GM19397 (cell line): Measurements from ENCODE around the gene UNCX.
"Not testable (repeated sequence)": the region's sequence is repeated elsewhere in the genome, so short reads cannot be mapped to it uniquely, and the experiment has no call there.

ENCODE experiments used
- ATAC-seq: cut with Tn5 transposase; IDR thresholded peaks from one replicate; pipeline ENCODE4 v1.9.1; 2021; ENCODE audit warnings: mild to moderate bottlenecking, moderate library complexity; ENCODE audit not compliant: unreplicated experiment

UNCX gene

GRCh38 chr7:1232623-1233332 lies at the start of gene UNCX:
Gene UNCX (plus strand): TSS chr7:1232872. CDS start chr7:1233018, 146 bp downstream.
- no peak for ATAC-seq

DNA sequence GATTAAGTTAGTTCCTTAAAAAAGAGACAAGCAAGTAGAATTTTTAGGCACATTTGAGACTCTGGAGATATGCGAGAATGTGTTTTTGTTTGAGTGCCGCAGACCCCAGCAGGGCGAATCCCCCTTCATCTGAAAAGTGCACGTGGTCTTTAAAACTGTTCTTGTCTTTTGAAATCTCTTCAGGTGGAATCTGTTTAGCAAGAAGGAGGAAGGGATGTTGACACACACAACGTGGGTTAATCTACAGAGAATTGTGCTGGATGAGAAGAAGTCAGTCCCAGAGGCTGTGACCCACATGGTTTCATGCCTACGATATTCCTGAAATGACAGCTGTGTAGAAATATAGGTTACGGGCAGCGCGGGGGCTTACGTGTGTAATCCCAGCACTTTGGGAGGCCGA lies 45.5 kb upstream of the UNCX start:
- ATAC-seq: no peak

GRCh38 chr7:1188720-1189294 lies 43.9 kb upstream of the UNCX start:
- no peak for ATAC-seq

DNA sequence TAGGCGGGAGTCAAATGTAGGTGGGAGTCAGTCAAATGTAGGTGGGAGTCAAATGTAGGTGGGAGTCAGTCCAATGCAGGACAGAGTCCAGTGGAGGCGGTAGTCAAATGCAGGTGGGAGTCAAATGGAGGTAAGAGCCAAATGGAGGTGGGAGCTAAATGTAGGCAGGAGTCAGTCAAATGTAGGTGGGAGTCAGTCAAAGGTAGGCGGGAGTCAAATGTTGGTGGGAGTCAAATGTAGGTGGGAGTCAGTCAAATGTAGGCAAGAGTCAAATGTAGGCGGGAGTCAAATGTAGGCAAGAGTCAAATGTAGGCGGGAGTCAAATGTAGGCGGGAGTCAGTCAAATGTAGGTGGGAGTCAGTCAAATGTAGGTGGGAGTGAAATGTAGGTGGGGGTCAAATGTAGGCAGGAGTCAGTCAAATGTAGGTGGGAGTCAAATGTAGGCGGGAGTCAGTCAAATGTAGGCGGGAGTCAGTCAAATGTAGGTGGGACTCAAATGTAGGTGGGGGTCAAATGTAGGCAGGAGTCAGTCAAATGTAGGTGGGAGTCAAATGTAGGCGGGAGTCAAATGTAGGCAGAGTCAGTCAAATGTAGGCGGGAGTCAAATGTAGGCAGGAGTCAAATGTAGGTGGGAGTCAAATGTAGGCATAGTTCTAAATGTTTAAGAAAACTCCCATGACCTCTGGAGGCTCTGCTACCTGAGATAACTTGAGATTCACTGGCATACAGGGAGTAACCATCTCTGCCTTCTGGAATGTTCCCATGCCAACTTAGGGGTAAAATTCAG lies 42.5 kb upstream of the UNCX start:
- ATAC-seq: no peak

DNA sequence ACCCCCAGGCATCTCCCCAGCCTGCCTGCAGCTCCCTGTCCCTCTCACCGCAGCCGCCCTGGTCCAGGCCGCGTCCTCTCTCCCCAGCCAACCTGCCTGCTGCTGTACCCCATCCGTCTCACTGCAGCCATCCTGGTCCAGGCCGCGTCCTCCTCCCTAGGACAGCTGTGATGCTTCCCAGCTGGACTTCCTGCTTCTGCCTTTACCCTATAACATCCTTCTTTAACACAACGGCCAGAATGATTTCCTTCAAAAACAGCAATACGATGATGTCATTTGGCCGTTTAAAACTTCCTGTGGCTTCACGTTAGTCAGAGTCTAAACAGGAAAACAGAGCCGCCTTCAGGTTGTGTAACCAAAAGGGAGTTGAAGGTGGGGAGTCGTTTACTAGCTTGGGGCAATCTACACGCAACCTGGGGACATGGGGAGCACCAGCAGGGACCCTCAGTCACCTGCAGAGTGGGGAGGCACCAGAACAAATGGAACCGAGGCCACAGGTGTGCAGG lies 40.4 kb upstream of the UNCX start:
- ATAC-seq: no peak

DNA sequence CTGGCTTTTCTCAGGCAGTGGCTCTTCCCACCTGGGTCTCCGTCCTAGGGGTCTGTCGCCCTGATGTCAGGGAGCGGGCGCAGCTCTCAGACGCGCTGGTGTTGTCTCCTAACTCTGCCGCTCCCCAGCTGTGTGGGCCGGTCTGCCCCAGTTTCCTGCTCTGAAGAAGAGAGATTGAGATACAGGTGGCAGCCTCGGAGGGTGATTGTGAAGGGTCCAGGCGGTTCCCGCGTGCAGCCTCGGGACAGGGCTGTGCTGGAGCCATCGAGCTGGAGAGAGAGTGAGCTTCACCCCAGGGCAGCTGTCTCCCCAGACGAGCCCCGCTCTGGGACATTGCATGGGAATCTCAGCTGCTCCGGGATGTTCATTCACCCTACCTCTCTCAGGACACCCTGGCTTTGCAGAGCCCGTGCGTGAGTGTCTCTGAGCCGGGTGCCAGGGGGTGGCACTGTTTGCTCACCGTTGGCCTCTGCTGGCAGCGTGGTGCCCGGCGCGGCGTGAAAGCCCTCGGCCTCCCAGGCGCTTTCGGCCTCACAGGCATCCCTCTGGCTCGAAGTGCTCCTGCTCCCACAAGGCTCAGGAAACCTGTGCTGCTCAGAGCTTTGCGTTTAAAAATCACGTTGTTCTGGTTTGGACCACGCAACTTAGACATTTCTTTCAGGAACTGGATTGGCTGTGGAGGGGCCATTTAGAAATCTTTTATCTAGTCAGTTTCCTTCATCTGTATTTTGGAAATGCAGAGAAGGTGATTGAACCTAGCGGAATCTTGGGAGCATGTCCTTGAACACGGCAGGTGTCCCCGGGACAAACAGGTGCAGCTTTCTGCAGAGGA lies 38.9 kb upstream of the UNCX start:
- ATAC-seq: no peak

DNA sequence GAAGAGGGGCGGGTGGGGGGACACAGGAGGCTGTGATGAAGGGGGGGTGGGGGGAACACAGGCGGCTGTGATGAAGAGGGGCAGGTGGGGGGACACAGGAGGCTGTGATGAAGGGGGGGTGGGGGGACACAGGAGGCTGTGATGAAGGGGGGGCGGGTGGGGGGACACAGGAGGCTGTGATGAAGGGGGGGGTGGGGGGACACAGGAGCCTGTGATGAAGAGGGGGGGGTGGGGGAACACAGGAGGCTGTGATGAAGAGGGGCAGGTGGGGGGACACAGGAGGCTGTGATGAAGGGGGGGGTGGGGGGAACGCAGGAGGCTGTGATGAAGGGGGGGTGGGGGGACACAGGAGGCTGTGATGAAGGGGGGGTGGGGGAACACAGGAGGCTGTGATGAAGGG lies 36.2 kb upstream of the UNCX start:
- ATAC-seq: not testable (repeated sequence)

DNA sequence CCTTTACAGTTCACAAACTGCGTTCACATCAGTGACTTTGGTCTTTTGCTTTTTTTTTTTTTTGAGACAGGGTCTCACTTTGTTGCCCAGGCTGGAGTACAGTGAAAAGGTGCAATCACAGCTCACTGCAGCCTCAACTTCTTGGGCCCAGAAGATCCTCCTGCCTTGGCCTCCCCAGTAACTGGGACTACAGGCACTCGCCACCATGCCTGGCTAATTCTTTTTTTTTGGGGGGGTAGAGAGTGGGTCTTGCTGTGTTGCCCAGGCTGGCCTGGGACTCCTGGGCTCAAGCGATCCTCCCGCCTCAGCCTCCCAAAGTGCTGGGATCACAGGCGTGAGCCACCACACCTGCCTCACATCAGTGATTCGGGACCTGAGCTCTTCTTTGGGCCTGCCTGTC lies 35.7 kb upstream of the UNCX start:
- ATAC-seq: no peak

DNA sequence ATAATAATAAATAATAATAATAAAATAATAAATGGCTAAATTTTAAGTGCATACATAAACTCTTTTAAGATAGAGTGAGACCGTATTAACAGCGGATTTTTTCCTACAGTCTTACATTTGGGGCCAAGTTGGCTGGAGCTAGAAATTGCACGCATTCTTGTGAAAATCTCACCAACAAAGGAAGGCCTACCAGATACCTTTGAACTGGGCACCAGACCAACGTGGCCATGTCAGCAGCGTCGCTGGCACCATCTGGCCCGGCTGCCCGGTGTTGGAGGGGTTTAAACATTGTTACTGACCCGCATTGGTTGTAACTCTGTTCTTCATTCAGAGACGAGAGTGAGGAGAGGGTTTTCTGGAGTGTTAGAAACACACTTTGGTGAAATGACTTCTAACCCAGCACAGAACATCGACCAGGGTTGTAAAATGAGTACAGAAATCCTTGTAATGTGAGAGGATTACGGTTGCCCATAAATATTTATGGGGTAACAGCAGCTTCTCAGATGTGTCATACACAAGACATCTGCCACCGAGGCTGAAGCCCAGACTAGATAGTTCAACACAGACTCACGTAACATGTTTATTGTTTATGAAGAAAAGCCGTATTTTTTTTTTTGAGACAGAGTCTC lies 34.6 kb upstream of the UNCX start:
- no peak for ATAC-seq

- no peak for ATAC-seq
Measured at GRCh38 chr7:1200045-1200444, 32.6 kb upstream of the UNCX start.

DNA sequence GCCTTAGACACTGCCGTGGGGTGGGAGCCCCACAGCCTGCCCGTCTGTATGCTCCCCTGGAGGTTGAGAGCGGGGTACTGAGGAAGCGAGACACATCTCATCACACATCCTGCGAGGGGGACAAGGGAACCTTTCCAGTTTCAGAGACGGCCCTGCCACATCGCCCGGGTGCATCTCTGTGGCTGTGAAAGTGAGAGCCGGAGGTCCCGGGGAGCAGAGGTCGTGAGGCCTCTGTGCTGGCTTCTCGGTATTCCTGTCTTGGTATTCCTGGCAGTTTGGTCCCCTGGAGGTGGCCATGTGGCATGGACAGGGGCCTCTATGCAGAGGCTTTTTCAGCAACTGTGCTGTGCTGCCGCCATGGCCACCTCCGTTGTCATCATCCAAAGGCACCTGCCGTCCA lies 30.8 kb upstream of the UNCX start:
- ATAC-seq: no peak

- ATAC-seq: not testable (repeated sequence)
Measured at GRCh38 chr7:1202914-1203313, 29.8 kb upstream of the UNCX start.

DNA sequence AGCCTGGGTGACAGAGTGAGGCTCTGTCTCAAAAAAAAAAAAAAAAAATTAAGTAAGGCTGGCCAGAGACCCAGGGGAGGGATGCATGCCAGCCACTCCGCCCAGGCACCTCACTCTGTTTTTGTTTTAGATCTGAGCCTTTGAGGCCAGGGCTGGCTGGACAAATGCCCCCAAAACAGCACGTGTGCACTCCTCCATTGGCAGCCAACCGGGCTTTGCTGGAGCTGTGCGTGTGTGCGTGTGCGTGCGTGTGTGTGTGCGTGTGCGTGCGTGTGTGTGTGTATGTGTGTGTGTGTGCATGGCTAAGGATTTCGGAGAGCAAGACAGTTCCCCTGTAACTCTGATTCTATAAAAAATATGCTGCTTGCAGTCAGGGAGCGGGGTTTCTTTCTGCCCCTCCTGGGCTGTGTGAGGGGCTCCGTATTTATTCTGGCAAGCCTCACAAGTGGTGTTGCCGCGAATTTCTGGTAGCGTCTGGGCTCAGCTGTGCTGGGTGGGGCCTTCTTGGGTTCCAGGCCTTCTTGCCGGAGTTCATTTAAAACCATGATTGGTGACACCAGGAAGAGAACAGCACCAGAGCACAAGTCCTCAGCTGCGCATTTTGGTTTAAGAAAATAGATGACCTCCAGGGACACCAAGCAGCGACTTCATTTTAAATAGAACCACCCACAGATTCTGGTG lies 28.1 kb upstream of the UNCX start:
- ATAC-seq: no peak

GRCh38 chr7:1205742-1206141 lies 26.9 kb upstream of the UNCX start:
- ATAC-seq: not testable (repeated sequence)

GRCh38 chr7:1209097-1209496 lies 23.6 kb upstream of the UNCX start:
- no peak for ATAC-seq

DNA sequence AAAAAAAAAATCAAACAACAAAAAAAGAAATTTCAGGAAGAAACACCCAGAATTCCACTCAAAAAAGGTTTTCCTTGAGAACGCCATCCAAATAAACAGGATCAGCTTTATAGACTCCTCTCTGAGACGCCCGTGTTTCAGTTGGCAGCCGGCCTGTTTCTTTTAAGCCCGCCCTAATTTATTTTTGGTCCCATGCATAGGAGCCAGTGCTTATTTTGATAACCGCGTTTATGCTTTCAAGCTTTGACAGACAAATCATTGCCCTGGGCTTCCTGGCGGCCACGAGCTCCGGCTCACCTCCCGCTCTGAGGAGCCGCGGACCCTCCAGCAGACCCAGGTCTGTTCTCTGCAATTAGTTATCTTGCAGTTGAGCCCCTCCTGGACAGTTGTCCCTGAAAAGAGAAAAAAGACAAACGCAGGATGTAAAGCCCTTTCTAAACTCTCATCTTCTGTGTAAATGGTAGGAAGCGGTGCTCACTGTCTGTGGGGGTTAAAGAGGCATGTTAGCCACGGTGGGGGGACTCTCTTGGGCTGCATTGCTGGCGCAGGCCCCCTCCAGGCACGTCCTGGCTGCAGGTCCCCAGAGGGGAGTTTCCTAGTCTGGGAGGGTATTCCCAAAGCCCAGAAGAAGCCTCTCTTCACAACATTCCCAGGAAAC lies 22.2 kb upstream of the UNCX start:
- ATAC-seq: no peak

DNA sequence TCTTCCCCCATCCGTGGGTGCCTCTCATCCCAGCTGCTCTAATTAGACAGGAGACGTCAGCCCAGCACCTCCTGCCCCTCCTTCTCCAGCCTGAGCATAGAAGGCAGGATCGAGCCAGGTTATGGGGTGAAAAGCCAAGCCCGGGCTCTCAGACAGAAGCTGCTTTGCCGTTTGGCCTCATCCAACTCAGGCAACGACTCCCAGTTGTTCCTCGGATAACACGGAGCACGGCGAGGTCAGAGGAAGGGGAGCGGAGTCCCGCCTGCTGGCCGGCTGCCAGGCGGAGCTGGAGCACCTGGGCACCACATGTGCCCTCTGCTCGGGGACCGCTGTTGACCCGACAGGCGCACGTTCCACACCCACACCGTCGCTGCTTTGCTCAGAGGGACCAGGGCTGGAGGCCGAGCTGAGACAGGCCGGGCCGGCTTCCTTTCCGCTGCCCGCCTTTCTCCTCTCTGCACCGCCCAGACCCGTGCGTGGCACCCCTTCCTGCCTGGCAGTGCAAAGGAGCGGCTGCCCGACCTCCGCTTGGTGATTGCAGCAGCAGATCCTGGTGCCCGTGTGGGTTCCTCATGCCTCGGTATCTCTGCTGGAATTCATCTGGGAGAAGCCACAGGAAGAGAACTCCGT lies 21.6 kb upstream of the UNCX start:
- ATAC-seq: no peak

GRCh38 chr7:1211611-1212010 lies 21.1 kb upstream of the UNCX start:
- no peak for ATAC-seq

DNA sequence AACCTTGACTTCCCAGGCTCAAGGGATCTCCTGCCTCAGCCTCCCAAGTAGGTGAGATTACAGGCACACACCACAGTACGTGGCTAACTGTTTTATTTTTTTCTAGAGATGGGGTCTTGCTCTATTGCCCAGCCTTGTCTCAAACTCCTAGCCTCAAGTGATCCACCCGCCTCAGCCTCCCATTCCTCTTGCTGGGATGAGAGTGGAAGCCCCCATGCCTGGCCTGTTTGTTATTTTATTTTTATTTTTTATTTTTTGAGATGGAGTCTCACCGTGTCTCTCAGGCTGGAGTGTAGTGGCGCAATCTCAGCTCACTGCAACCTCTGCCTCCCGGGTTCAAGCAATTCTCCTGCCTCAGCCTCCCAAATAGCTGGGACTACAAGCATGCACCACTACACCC lies 20.6 kb upstream of the UNCX start:
- ATAC-seq: not testable (repeated sequence)
